Panc1 (cell line): Measurements from ENCODE around the gene FYN. TPM values are rescaled to one million over a fixed set of nuclear protein-coding genes. Genes with fewer than 3 reads are reported as not detected.

ENCODE experiments used
- ATAC-seq: fragments of 200-7000 bp; cut with Tn5 transposase; 2 replicates; pipeline ENCODE4 v1.9.1; 2020; ENCODE audit warnings: mild to moderate bottlenecking, moderate library complexity
- BruUV-seq: library from RNA; stranded (reverse); fragments of 400-500 nt; replicated peaks from 2 replicates; lab custom pipeline; 2021; lab: Mats Ljungman, UMichigan
- CTCF ChIA-PET: fragments of 300-600 bp; sonication (Branson Sonifier 250); formaldehyde crosslinking; loops from one replicate; lab custom pipeline; 2022; ENCODE audit warnings: antibody characterized with exemption; lab: Charles Lee
- POLR2A ChIA-PET: fragments of 300-600 bp; sonication (Branson Sonifier 250); formaldehyde crosslinking; loops from one replicate; lab custom pipeline; 2022; ENCODE audit warnings: antibody characterized with exemption; lab: Charles Lee
- DNase-seq: peaks from one replicate; pipeline ENCODE4 v3.0.0-alpha.2; 2010; ENCODE audit warnings: low read depth, low spot score
- H3K27ac ChIP-seq: 2 replicates; pipeline ENCODE4 v1.5.1; 2011; ENCODE audit warnings: mild to moderate bottlenecking, low read length, inconsistent platforms
- H3K27me3 ChIP-seq: fragments of 200-500 bp; sonication (Bioruptor generic); 2 replicates; pipeline ENCODE4 v1.6.0; 2014; ENCODE audit warnings: low read length, inconsistent platforms; ENCODE audit not compliant: control insufficient read depth, insufficient read depth
- H3K36me3 ChIP-seq: fragments of 200-500 bp; sonication (Bioruptor generic); 2 replicates; pipeline ENCODE4 v1.5.1; 2014; ENCODE audit warnings: inconsistent platforms, mild to moderate bottlenecking, low read length, moderate library complexity; ENCODE audit not compliant: control insufficient read depth, insufficient read depth
- H3K4me1 ChIP-seq: 2 replicates; pipeline ENCODE4 v1.5.1; 2011; ENCODE audit warnings: inconsistent platforms, mild to moderate bottlenecking, low read length, moderate library complexity; ENCODE audit not compliant: control insufficient read depth, insufficient read depth
- H3K4me3 ChIP-seq, 2 experiments: 2 replicates each; pipeline ENCODE4 v1.5.1; 2011 to 2012; ENCODE audit warnings: low read depth in 2 of 2, low read length in 2 of 2, mild to moderate bottlenecking in 2 of 2, inconsistent platforms in 1 of 2, moderate library complexity in 1 of 2
- H3K9me3 ChIP-seq: fragments of 200-500 bp; sonication (Bioruptor generic); 2 replicates; pipeline ENCODE4 v1.5.1; 2014; ENCODE audit warnings: low read depth, mild to moderate bottlenecking, inconsistent platforms, low read length, moderate library complexity; ENCODE audit not compliant: control insufficient read depth, insufficient read depth
- POLR2AphosphoS5 ChIP-seq: IDR thresholded peaks from 2 replicates; pipeline ENCODE4 v1.6.1; 2012; ENCODE audit warnings: mild to moderate bottlenecking, low read depth, low read length, moderate library complexity
- SIN3A ChIP-seq: IDR thresholded peaks from 2 replicates; pipeline ENCODE4 v1.6.1; 2012; ENCODE audit warnings: low read depth, mild to moderate bottlenecking, low read length, moderate library complexity, borderline replicate concordance; ENCODE audit not compliant: insufficient read depth
- TCF7L2 ChIP-seq: IDR thresholded peaks from 2 replicates; pipeline ENCODE4 v1.6.1; 2011; ENCODE audit warnings: mild to moderate bottlenecking, low read depth, low read length, inconsistent platforms
- in situ Hi-C: cut with HindIII; loops from 2 replicates; pipeline ENCODE4 v1.10.0; 2016; ENCODE audit warnings: low sequenced_read_pairs, low pct_unique_long_range_greater_than_20kb
- intact Hi-C: fragments of 100-400 bp; cut with micrococcal nuclease; formaldehyde crosslinking; loops from one replicate; pipeline ENCODE4 v1.10.0; 2022; ENCODE audit not compliant: unreplicated experiment
- total RNA-seq: library from RNA; stranded (reverse); gene quantifications from one replicate; pipeline ENCODE4 v1.2.1, GENCODE V29; 2021; ENCODE audit not compliant: unreplicated experiment
- TF ChIP-seq, protein P1 (sequence below), 2 experiments: IDR thresholded peaks; 2 replicates each; pipeline ENCODE4 v1.6.1; 2011 to 2012; ENCODE audit warnings: low read depth in 2 of 2, control low read depth in 1 of 2, low read length in 1 of 2, mild to moderate bottlenecking in 1 of 2, moderate library complexity in 1 of 2; ENCODE audit not compliant: insufficient read depth in 1 of 2
- TF ChIP-seq, protein P2 (sequence below): fragments of 450-650 bp; IDR thresholded peaks from 2 replicates; pipeline ENCODE4 v1.5.1; 2017; ENCODE audit warnings: mild to moderate bottlenecking

FYN gene
- total RNA-seq, 1 experiment from 2014 or later = 4.2 TPM

DNA sequence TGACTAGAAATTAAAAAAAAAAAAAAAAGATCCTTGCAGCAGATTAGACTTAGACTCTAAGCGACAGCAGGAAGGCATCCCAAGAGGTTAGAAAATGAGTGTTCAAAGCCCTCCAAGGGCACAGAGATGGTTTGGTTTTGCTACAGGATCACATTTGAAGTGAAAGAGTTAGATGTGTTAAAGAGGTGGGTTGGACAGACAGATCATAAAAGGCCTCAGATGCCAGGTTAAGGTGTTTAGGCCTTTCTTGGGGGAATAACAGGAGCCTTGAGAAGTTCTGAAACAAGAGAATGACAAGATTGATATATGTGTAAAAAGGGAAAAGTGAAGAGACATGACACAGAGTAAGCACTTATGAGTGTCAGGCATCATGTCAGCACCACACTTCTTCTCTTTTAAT lies 107.5 kb downstream of the FYN start:
- ATAC-seq (no peak), DNase-seq (no peak)
- BruUV-seq = no TSS peak
- Histone ChIP-seq H3K27ac (no peak overlapping the region), H3K4me3 (no peak overlapping the region), H3K36me3 (no peaks in the 10 kb centered on the region), H3K27me3 (no peaks in the 10 kb centered on the region), H3K9me3 (no peaks in the 10 kb centered on the region), H3K4me1 (no peaks in the 10 kb centered on the region)
- ChIA-PET POLR2A (no interaction called here), CTCF (no interaction called here)
- in situ Hi-C loops (no loop called here), intact Hi-C loops (no loop called here)
- TF ChIP-seq, protein P1, sequence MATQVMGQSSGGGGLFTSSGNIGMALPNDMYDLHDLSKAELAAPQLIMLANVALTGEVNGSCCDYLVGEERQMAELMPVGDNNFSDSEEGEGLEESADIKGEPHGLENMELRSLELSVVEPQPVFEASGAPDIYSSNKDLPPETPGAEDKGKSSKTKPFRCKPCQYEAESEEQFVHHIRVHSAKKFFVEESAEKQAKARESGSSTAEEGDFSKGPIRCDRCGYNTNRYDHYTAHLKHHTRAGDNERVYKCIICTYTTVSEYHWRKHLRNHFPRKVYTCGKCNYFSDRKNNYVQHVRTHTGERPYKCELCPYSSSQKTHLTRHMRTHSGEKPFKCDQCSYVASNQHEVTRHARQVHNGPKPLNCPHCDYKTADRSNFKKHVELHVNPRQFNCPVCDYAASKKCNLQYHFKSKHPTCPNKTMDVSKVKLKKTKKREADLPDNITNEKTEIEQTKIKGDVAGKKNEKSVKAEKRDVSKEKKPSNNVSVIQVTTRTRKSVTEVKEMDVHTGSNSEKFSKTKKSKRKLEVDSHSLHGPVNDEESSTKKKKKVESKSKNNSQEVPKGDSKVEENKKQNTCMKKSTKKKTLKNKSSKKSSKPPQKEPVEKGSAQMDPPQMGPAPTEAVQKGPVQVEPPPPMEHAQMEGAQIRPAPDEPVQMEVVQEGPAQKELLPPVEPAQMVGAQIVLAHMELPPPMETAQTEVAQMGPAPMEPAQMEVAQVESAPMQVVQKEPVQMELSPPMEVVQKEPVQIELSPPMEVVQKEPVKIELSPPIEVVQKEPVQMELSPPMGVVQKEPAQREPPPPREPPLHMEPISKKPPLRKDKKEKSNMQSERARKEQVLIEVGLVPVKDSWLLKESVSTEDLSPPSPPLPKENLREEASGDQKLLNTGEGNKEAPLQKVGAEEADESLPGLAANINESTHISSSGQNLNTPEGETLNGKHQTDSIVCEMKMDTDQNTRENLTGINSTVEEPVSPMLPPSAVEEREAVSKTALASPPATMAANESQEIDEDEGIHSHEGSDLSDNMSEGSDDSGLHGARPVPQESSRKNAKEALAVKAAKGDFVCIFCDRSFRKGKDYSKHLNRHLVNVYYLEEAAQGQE (IDR thresholded peaks at IDR 0.05; ENCODE audit: insufficient read depth in 1 of 2, low read depth in 2 of 2, low read length in 1 of 2) = no peak
- TF ChIP-seq POLR2AphosphoS5 = no peak
- TF ChIP-seq, protein P2, sequence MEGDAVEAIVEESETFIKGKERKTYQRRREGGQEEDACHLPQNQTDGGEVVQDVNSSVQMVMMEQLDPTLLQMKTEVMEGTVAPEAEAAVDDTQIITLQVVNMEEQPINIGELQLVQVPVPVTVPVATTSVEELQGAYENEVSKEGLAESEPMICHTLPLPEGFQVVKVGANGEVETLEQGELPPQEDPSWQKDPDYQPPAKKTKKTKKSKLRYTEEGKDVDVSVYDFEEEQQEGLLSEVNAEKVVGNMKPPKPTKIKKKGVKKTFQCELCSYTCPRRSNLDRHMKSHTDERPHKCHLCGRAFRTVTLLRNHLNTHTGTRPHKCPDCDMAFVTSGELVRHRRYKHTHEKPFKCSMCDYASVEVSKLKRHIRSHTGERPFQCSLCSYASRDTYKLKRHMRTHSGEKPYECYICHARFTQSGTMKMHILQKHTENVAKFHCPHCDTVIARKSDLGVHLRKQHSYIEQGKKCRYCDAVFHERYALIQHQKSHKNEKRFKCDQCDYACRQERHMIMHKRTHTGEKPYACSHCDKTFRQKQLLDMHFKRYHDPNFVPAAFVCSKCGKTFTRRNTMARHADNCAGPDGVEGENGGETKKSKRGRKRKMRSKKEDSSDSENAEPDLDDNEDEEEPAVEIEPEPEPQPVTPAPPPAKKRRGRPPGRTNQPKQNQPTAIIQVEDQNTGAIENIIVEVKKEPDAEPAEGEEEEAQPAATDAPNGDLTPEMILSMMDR = no peak

DNA sequence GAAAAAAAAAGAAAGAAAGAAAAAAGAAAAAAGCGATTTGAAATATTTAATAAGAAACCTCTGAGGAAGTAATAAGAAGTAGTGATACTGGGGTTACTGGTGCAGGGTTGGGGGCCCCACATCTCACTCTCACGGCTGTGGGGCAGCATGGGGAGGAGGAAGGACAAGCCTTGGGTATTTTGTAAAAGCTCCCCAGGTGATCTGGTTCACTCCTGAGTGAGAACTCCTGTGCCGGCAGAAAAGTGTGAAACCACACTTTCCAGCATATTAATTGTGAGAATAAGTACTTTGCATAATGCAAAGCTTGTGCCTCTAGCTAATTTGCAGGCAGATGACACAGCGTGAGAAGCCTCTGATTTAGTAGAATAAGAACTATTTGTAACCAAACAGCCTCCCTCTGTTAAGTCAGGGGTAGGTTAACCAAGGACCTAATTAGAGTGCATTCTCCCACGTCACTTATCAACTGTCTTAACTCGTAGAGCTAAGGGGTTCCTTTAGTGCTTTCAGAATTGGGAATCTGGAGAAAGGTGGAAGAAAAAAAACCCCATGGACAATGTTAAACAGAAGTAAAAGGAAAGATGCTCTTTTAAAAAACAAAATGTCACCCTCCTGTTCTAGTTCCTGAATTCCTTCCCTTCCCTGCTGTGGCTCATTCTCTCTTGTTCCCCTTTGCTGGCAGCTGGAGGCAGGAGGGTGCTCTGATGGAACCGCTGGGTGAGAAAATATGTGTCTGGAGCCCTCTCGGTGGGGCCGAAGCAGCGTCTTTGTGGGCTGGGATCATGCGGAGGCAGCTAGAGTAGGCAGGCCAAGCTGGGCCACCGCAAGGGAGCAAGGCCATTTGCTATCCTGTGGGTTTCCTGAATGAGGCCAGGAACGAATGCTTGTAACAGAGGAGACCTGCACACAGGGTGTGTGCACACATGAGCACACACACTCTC lies 108.7 kb downstream of the FYN start:
- H3K4me1 ChIP-seq = no peaks in the 10 kb centered on the region
- H3K36me3 ChIP-seq = no peaks in the 10 kb centered on the region
- H3K27me3 ChIP-seq = no peaks in the 10 kb centered on the region; the same call in 1 of the 2 replicates
- TF ChIP-seq SIN3A (no peak), TCF7L2 (no peak), POLR2AphosphoS5 (no peak)
- TF ChIP-seq, protein P2 = no peak
- TF ChIP-seq, protein P1 (IDR thresholded peaks at IDR 0.05; ENCODE audit: insufficient read depth in 1 of 2, low read depth in 2 of 2, low read length in 1 of 2) = no peak
- in situ Hi-C loops (no loop called here), intact Hi-C loops (no loop called here)
- BruUV-seq = no TSS peak
- ChIA-PET POLR2A (no interaction called here), CTCF (no interaction called here)
- H3K27ac ChIP-seq = no peak overlapping the region
- DNase-seq (no peak), ATAC-seq (no peak)
- H3K9me3 ChIP-seq = no peaks in the 10 kb centered on the region
- H3K4me3 ChIP-seq = no peak overlapping the region
